Adrenal gland (tissue), 5 donors: ENCODE results near the gene ZNF827.

Source experiments
- POLR2A ChIP-seq, 2 donors: fragments of 450-650 bp; IDR thresholded peaks; one replicate each; pipeline ENCODE4 v1.6.1; 2017; ENCODE audit warnings: antibody characterized with exemption in 2 of 2, mild to moderate bottlenecking in 2 of 2, moderate library complexity in 1 of 2
- TF ChIP-seq, protein P1 (sequence below), 6 experiments: fragments of 450-650 bp in 4 of 6; fragments of 200-600 bp in 2 of 6; sonication (generic) in 1 of 6; IDR thresholded peaks; 1 replicate in 5 of 6; 2 replicates in 1 of 6; pipeline versions ENCODE4 v1.5.1 to v1.8.0; 2016 to 2021; ENCODE audit warnings: antibody characterized with exemption in 6 of 6, mild to moderate bottlenecking in 2 of 6, moderate library complexity in 1 of 6
- donor health status: DM: no; HTN: no; CAD: no.

DNA sequence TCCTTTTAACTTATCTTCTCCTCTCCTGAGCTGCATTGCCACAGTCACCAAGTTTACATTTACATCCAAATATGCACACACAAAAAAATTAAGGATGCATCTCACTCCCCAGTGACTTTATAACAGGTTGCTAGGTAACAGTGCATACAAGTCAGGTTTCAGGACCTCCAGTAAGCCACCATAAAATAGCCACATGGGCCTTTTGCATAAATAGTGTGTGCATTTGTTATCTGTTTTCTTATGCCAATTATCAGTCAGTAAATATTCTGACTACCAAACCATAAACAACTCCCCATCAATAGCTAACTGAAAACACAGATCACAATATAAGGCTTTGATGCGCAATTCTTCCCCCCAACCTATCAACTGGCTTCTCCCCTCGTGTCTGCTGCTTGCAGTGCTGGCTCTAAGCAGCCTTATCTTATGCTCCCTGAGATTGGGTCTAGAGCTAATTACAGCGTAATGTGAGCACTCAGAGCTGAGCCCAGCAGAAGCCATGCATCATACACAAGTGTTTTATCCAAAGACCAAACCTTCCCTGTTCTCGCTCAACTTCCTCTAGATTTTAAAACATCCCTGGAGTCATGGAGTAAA, 55.4 kb downstream of the ZNF827 start:
- TF ChIP-seq, protein P1, sequence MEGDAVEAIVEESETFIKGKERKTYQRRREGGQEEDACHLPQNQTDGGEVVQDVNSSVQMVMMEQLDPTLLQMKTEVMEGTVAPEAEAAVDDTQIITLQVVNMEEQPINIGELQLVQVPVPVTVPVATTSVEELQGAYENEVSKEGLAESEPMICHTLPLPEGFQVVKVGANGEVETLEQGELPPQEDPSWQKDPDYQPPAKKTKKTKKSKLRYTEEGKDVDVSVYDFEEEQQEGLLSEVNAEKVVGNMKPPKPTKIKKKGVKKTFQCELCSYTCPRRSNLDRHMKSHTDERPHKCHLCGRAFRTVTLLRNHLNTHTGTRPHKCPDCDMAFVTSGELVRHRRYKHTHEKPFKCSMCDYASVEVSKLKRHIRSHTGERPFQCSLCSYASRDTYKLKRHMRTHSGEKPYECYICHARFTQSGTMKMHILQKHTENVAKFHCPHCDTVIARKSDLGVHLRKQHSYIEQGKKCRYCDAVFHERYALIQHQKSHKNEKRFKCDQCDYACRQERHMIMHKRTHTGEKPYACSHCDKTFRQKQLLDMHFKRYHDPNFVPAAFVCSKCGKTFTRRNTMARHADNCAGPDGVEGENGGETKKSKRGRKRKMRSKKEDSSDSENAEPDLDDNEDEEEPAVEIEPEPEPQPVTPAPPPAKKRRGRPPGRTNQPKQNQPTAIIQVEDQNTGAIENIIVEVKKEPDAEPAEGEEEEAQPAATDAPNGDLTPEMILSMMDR (IDR thresholded peaks at IDR 0.05): no peak
- no peak for TF ChIP-seq POLR2A (IDR thresholded peaks at IDR 0.05)
